Trophoblast cell (in vitro differentiated cells and primary cell): Measurements from ENCODE around the gene PLXDC2. TPM values are rescaled to one million over a fixed set of nuclear protein-coding genes. Genes with fewer than 3 reads are reported as not detected.
"Not testable (repeated sequence)": the region's sequence is repeated elsewhere in the genome, so short reads cannot be mapped to it uniquely, and the experiment has no call there.

ENCODE experiments used
- DNase-seq, 2 donors: peaks; one replicate each; pipeline ENCODE4 v3.0.0-alpha.2; 2016
- H2AFZ ChIP-seq: 2 replicates; pipeline ENCODE4 v1.6.1; 2013; ENCODE audit warnings: low read length, moderate library complexity, mild to moderate bottlenecking; ENCODE audit not compliant: insufficient read depth, poor library complexity
- H2AK5ac ChIP-seq: 2 replicates; pipeline ENCODE4 v1.6.1; 2013; ENCODE audit warnings: mild to moderate bottlenecking, low read length
- H2BK120ac ChIP-seq: 2 replicates; pipeline ENCODE4 v1.6.1; 2013; ENCODE audit warnings: low read length, mild to moderate bottlenecking, moderate library complexity; ENCODE audit not compliant: insufficient read depth, poor library complexity
- H2BK12ac ChIP-seq: 2 replicates; pipeline ENCODE4 v1.6.1; 2013; ENCODE audit warnings: mild to moderate bottlenecking, low read length, moderate library complexity
- H2BK5ac ChIP-seq: 2 replicates; pipeline ENCODE4 v1.6.1; 2013; ENCODE audit warnings: low read length, low read depth, moderate library complexity, mild to moderate bottlenecking; ENCODE audit not compliant: poor library complexity
- H3K14ac ChIP-seq: 2 replicates; pipeline ENCODE4 v1.6.1; 2013; ENCODE audit warnings: mild to moderate bottlenecking, low read length
- H3K18ac ChIP-seq: 2 replicates; pipeline ENCODE4 v1.6.1; 2013; ENCODE audit warnings: mild to moderate bottlenecking, low read length
- H3K23ac ChIP-seq: 2 replicates; pipeline ENCODE4 v1.6.1; 2013; ENCODE audit warnings: low read length
- H3K27ac ChIP-seq: 2 replicates; pipeline ENCODE4 v1.5.1; 2013; ENCODE audit warnings: low read depth, mild to moderate bottlenecking, inconsistent platforms, low read length, moderate library complexity
- H3K27me3 ChIP-seq: 2 replicates; pipeline ENCODE4 v1.6.1; 2013; ENCODE audit warnings: inconsistent platforms, mild to moderate bottlenecking, low read length, moderate library complexity; ENCODE audit not compliant: insufficient read depth
- H3K36me3 ChIP-seq, 2 experiments: 1 replicate in 1 of 2; 2 replicates in 1 of 2; pipeline ENCODE4 v1.6.1; 2013; ENCODE audit warnings: low read length in 2 of 2, mild to moderate bottlenecking in 2 of 2, moderate library complexity in 1 of 2; ENCODE audit not compliant: insufficient read depth in 2 of 2, control insufficient read depth in 1 of 2
- H3K4ac ChIP-seq: 2 replicates; pipeline ENCODE4 v1.6.1; 2013; ENCODE audit warnings: low read depth, mild to moderate bottlenecking, low read length, moderate library complexity
- H3K4me1 ChIP-seq, 2 experiments: 1 replicate in 1 of 2; 2 replicates in 1 of 2; pipeline ENCODE4 v1.6.1; 2013; ENCODE audit warnings: low read length in 2 of 2, mild to moderate bottlenecking in 2 of 2, moderate library complexity in 1 of 2; ENCODE audit not compliant: insufficient read depth in 2 of 2, control insufficient read depth in 1 of 2
- H3K4me2 ChIP-seq: 2 replicates; pipeline ENCODE4 v1.6.1; 2013; ENCODE audit warnings: inconsistent platforms, mild to moderate bottlenecking, low read length, moderate library complexity
- H3K4me3 ChIP-seq: 2 replicates; pipeline ENCODE4 v1.5.1; 2013; ENCODE audit warnings: mild to moderate bottlenecking, low read depth, low read length, inconsistent platforms
- H3K79me1 ChIP-seq: one replicate; pipeline ENCODE4 v1.6.1; 2013; ENCODE audit warnings: low read length
- H3K79me2 ChIP-seq: 2 replicates; pipeline ENCODE4 v1.6.1; 2013; ENCODE audit warnings: low read length, mild to moderate bottlenecking; ENCODE audit not compliant: control insufficient read depth, insufficient read depth, poor library complexity
- H3K9ac ChIP-seq: 2 replicates; pipeline ENCODE4 v1.6.1; 2013; ENCODE audit warnings: mild to moderate bottlenecking, low read length
- H3K9me3 ChIP-seq: 2 replicates; pipeline ENCODE4 v1.6.1; 2013; ENCODE audit warnings: low read depth, mild to moderate bottlenecking, control low read depth, inconsistent platforms, low read length; ENCODE audit not compliant: insufficient read depth
- H4K12ac ChIP-seq: 2 replicates; pipeline ENCODE4 v1.6.1; 2013; ENCODE audit warnings: low read depth, mild to moderate bottlenecking, low read length, moderate library complexity
- H4K8ac ChIP-seq: 2 replicates; pipeline ENCODE4 v1.6.1; 2013; ENCODE audit warnings: low read depth, mild to moderate bottlenecking, low read length, moderate library complexity
- H4K91ac ChIP-seq: one replicate; pipeline ENCODE4 v1.6.1; 2013; ENCODE audit warnings: low read depth, mild to moderate bottlenecking, low read length, moderate library complexity
- WGBS: extraction: QIAGEN DNeasy Blood & Tissue Kit; methylation state at CpG from one replicate; pipeline ENCODE4 v1.1.7; 2013; ENCODE audit warnings: missing lambda C conversion rate; ENCODE audit not compliant: insufficient read length, insufficient coverage; ENCODE audit errors: extremely low coverage; 5-methylcytosine and 5-hydroxymethylcytosine counted together
- polyA plus RNA-seq: library from polyadenylated mRNA; stranded (reverse); fragments of 200-250 nt; gene quantifications from 2 replicates; pipeline ENCODE4 v1.2.3, GENCODE V29; 2013

Gene PLXDC2
- 37.6 and 39.6 TPM in 2 replicates for polyA plus RNA-seq

DNA sequence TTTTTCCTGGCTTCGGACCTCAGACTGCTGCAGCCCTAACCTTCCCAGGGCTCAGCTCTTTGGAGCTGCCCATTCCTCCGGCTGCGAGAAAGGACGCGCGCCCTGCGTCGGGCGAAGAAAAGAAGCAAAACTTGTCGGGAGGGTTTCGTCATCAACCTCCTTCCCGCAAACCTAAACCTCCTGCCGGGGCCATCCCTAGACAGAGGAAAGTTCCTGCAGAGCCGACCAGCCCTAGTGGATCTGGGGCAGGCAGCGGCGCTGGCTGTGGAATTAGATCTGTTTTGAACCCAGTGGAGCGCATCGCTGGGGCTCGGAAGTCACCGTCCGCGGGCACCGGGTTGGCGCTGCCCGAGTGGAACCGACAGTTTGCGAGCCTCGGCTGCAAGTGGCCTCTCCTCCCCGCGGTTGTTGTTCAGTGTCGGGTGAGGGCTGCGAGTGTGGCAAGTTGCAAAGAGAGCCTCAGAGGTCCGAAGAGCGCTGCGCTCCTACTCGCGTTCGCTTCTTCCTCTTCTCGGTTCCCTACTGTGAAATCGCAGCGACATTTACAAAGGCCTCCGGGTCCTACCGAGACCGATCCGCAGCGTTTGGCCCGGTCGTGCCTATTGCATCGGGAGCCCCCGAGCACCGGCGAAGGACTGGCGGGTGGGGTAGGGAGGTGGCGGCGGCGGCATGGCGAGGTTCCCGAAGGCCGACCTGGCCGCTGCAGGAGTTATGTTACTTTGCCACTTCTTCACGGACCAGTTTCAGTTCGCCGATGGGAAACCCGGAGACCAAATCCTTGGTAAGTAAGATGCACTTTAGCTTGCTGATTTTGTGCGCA, at the start of gene PLXDC2:
TSS of gene PLXDC2 (plus strand) at position 22 of the 820 bp plus-strand sequence.
- Histone ChIP-seq H3K4ac (peak within 1 kb of the TSS; percentile 93), H2BK12ac (peak within 1 kb of the TSS; percentile 9), H3K36me3 (no peaks in the 10 kb centered on the region), H3K18ac (peak within 1 kb of the TSS; percentile 92), H3K14ac (peak within 1 kb of the TSS; percentile 69), H3K9me3 (no peaks in the 10 kb centered on the region), H3K4me1 (peaks cover 2 to 3% of the 10 kb centered on the region in 2 experiments), H3K4me3 (peak within 1 kb of the TSS; percentile 92), H2BK120ac (peak within 1 kb of the TSS; percentile 81), H2AK5ac (no peak within 1 kb of the TSS), H4K12ac (peak within 1 kb of the TSS; percentile 33), H2BK5ac (peak within 1 kb of the TSS; percentile 80), H3K79me1 (peaks cover 18% of the 10 kb centered on the region), H3K79me2 (peaks cover 22% of the 10 kb centered on the region), H3K27ac (peak within 1 kb of the TSS; percentile 92), H4K91ac (peak within 1 kb of the TSS; percentile 89), H4K8ac (peak within 1 kb of the TSS; percentile 87), H3K23ac (no peak within 1 kb of the TSS), H2AFZ (peak within 1 kb of the TSS; percentile 83), H3K4me2 (peak within 1 kb of the TSS; percentile 69), H3K9ac (peak within 1 kb of the TSS; percentile 91), H3K27me3 (no peaks in the 10 kb centered on the region)
- peak; percentile 66 to 68 for DNase-seq
- WGBS, result no CpG with 5 or more reads among the region's 65 CpGs

DNA sequence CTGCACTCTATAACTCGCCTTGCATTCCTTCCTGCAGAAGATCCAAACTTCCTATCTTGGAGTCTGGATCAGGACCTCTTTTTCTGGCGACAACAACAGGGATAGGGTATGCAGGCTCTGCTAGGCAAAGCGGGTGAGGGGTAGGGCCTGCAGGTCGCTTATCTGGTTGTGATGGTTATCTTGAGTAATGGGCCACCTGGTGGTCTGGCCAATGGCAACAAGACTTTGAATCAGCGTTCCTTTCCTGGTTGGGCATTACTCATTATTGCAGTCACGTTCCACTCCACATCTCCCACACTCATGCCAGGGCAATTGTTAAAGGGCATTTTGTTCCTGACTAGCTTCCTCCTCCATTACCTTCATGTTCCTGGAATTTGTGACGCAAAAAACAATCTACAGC, 48.4 kb upstream of the PLXDC2 start:
- Histone ChIP-seq H3K9ac (no peak overlapping the region), H3K4ac (no peak overlapping the region), H4K8ac (no peak overlapping the region), H2AK5ac (no peak overlapping the region), H3K4me2 (peak overlapping the region; percentile 2), H2AFZ (no peak overlapping the region), H4K12ac (no peak overlapping the region), H3K27ac (no peak overlapping the region), H3K9me3 (no peaks in the 10 kb centered on the region), H2BK120ac (no peak overlapping the region), H3K4me1 (peaks cover 0 to 4% of the 10 kb centered on the region in 2 experiments), H4K91ac (no peak overlapping the region), H3K14ac (no peak overlapping the region), H2BK12ac (no peak overlapping the region), H3K79me1 (no peaks in the 10 kb centered on the region), H3K18ac (no peak overlapping the region), H3K79me2 (no peaks in the 10 kb centered on the region), H3K36me3 (no peaks in the 10 kb centered on the region), H3K27me3 (no peaks in the 10 kb centered on the region), H2BK5ac (no peak overlapping the region), H3K23ac (no peak overlapping the region), H3K4me3 (no peak overlapping the region)
- peak; percentile 88 to 90 for DNase-seq
- WGBS, result no CpG with 5 or more reads among the region's 7 CpGs

DNA sequence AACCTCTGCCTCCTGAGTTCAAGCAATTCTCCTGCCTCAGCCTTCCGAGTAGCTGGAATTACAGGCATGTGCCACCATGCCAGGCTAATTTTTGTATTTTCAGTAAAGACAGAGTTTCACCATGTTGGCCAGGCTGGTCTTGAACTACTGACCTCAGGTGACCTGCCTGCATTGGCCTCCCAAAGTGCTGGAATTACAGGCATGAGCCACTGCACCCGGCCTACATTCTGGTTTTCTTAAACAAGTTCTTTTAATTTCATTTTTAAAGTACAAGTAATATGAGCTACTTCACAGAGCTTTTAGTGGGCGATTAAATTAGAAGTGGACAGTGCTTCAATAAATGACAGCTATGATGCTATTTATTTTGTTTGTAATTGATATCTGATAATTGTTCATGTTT, 46.4 kb upstream of the PLXDC2 start:
- not testable (repeated sequence) for H3K9ac ChIP-seq, H3K9me3 ChIP-seq, H4K91ac ChIP-seq, H2AK5ac ChIP-seq, H3K36me3 ChIP-seq, H3K18ac ChIP-seq, H2AFZ ChIP-seq, H3K79me1 ChIP-seq, H2BK12ac ChIP-seq, H3K27ac ChIP-seq, H2BK5ac ChIP-seq, H3K4me1 ChIP-seq, H4K8ac ChIP-seq, H3K14ac ChIP-seq, H3K4ac ChIP-seq, H3K23ac ChIP-seq, H2BK120ac ChIP-seq, H4K12ac ChIP-seq, H3K79me2 ChIP-seq, H3K4me2 ChIP-seq, H3K27me3 ChIP-seq, H3K4me3 ChIP-seq
- peak; percentile 62 to 68 for DNase-seq
- WGBS, result no CpG with 5 or more reads among the region's 3 CpGs

DNA sequence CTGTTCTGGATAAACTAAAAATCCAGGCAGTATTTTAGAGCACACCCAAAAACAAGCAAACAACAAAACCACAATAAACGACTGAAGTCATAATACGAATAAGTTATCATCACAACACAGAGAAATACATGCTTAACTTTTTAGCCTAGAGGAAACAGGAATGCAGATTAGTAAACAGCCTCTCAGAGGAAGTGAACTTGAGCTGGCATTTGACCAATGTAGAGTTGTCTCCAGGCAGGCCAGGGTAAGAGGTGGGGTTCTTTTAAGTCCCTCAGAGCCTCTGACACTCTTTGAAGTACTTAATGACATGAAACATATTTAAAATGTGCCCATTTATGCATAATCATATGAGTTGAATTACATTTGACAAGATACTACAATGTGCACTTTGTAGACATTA, 43.3 kb upstream of the PLXDC2 start:
- Histone ChIP-seq H3K9ac (no peak overlapping the region), H3K4me1 (peaks cover 0 to under 1% of the 10 kb centered on the region in 2 experiments), H4K8ac (no peak overlapping the region), H2BK120ac (no peak overlapping the region), H3K27ac (no peak overlapping the region), H3K4me2 (no peak overlapping the region), H3K4me3 (no peak overlapping the region), H3K14ac (no peak overlapping the region), H4K91ac (no peak overlapping the region), H3K23ac (no peak overlapping the region), H2BK5ac (no peak overlapping the region), H3K18ac (no peak overlapping the region), H3K79me1 (no peaks in the 10 kb centered on the region), H4K12ac (no peak overlapping the region), H3K9me3 (no peaks in the 10 kb centered on the region), H3K27me3 (no peaks in the 10 kb centered on the region), H2AFZ (no peak overlapping the region), H2AK5ac (no peak overlapping the region), H3K79me2 (no peaks in the 10 kb centered on the region), H3K4ac (no peak overlapping the region), H3K36me3 (no peaks in the 10 kb centered on the region), H2BK12ac (no peak overlapping the region)
- no peak for DNase-seq
- no CpG with 5 or more reads among the region's 2 CpGs for WGBS
